Transverse colon (tissue), 4 donors: ENCODE measurements around the gene EDARADD. TPM values are rescaled to one million over a fixed set of nuclear protein-coding genes. Genes with fewer than 3 reads are reported as not detected.

Source experiments
- DNase-seq: peaks from one replicate; pipeline ENCODE4 v3.0.0-alpha.2; 2019
- H3K27ac ChIP-seq, 4 donors: fragments of 200-600 bp; sonication (generic); 2 replicates each; pipeline ENCODE4 v1.5.1; 2016 to 2018; ENCODE audit warnings: inconsistent platforms in 4 of 4
- H3K27me3 ChIP-seq: fragments of 200-600 bp; sonication (generic); 2 replicates; pipeline ENCODE4 v1.5.1; 2017; ENCODE audit warnings: inconsistent platforms
- H3K36me3 ChIP-seq, 4 donors: fragments of 200-600 bp; sonication (generic); 2 replicates each; pipeline ENCODE4 v1.5.1; 2017 to 2019; ENCODE audit warnings: inconsistent platforms in 4 of 4
- H3K4me1 ChIP-seq, 4 donors: fragments of 200-600 bp; sonication (generic); 2 replicates each; pipeline ENCODE4 v1.5.1; 2017 to 2020; ENCODE audit warnings: inconsistent platforms in 4 of 4
- H3K4me3 ChIP-seq, 4 donors: fragments of 200-600 bp; sonication (generic); 1 replicate in 1 of 4; 2 replicates in 3 of 4; pipeline versions ENCODE4 v1.5.1 to v1.6.1; 2017 to 2019; ENCODE audit warnings: inconsistent platforms in 4 of 4
- H3K9me3 ChIP-seq, 2 donors: fragments of 200-600 bp; sonication (generic); 2 replicates each; pipeline ENCODE4 v1.5.1; 2017 to 2019; ENCODE audit warnings: inconsistent platforms in 2 of 2
- CTCF ChIP-seq, 5 experiments: fragments of 200-600 bp in 3 of 5; fragments of 450-650 bp in 2 of 5; sonication (generic) in 3 of 5; IDR thresholded peaks; 1 replicate in 2 of 5; 2 replicates in 3 of 5; pipeline ENCODE4 v1.5.1; 2016 to 2017; ENCODE audit warnings: antibody characterized with exemption in 5 of 5, inconsistent platforms in 3 of 5, mild to moderate bottlenecking in 2 of 5, moderate library complexity in 1 of 5
- EP300 ChIP-seq: sonication (generic); formaldehyde crosslinking; IDR thresholded peaks from one replicate; pipeline ENCODE4 v1.6.1; 2017; ENCODE audit warnings: antibody characterized with exemption, low read depth
- POLR2A ChIP-seq: fragments of 450-650 bp; IDR thresholded peaks from one replicate; pipeline ENCODE4 v1.6.1; 2016; ENCODE audit warnings: antibody characterized with exemption, mild to moderate bottlenecking, moderate library complexity
- POLR2AphosphoS5 ChIP-seq, 3 donors: sonication (generic); formaldehyde crosslinking; IDR thresholded peaks; one replicate each; pipeline ENCODE4 v1.6.1; 2016; ENCODE audit warnings: antibody characterized with exemption in 3 of 3
- WGBS, 2 donors: methylation state at CpG; one replicate each; pipeline ENCODE4 v1.1.5; 2018; ENCODE audit warnings: low coverage in 1 of 2; 5-methylcytosine and 5-hydroxymethylcytosine counted together
- in situ Hi-C, 4 donors: fragments of 200-750 bp; cut with MboI; loops; one replicate each; pipeline versions ENCODE4 v1.15.0 to v1.15.1; 2017; ENCODE audit warnings: low sequenced_read_pairs in 3 of 4, low pct_ligation_motif_present in 1 of 4, low pct_unique_long_range_greater_than_20kb in 1 of 4
- intact Hi-C: fragments of 100-400 bp; cut with DNase I; formaldehyde crosslinking; loops from one replicate; pipeline ENCODE4 v1.15.1; 2023; ENCODE audit warnings: low total_unique reads
- total RNA-seq, 4 donors: library from RNA; depleted of rRNA; stranded (reverse); fragments of >200 nt; gene quantifications; one replicate each; pipeline ENCODE4 v1.1.0, GENCODE V29; 2016

Gene EDARADD
- total RNA-seq, 4 donors from 2014 or later = 0.27 to 0.79 TPM; not detected in 2

DNA sequence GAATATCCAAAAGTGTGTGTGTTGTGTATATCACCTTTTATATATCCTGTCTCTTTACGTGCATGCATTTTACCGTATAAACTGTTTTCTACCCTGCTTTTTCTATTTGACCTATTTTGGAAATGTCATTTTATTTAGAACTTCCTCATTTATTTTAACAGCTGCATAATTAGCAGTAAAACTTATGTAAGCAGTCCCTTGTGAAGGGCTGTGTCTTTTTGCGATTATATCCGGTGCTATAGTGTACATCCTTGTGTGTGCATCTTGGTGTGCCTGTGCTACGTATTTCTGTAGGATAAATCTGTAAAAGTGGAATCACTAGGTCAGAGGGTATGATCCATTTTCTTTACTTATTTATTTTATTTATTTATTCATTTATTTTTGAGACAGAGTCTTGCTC, 136.9 kb downstream of the EDARADD start:
- Histone ChIP-seq H3K27ac (peak overlapping the region in 2 of 4 donors; percentile 24 to 42), H3K4me1 (peaks cover 0 to 18% (median 12%) of the 10 kb centered on the region in 4 donors), H3K9me3 (no peaks in the 10 kb centered on the region), H3K27me3 (no peaks in the 10 kb centered on the region), H3K4me3 (no peak overlapping the region), H3K36me3 (peaks cover 0 to 8% (median 3%) of the 10 kb centered on the region in 4 donors)
- TF ChIP-seq POLR2A (no peak), CTCF (IDR thresholded peaks at IDR 0.05) (no peak), EP300 (no peak), POLR2AphosphoS5 (IDR thresholded peaks at IDR 0.05) (no peak)
- intact Hi-C loops (no loop called here), in situ Hi-C loops (no loop called here)
- no peak for DNase-seq
- 58 to 66% methylated on average over 5 of the region's 5 CpGs for WGBS, 2 donors

GRCh38 chr1:236532850-236533249, 138.8 kb downstream of the EDARADD start:
- no peaks in the 10 kb centered on the region for H3K9me3 ChIP-seq
- no peak for DNase-seq
- peaks cover 0 to 3% (median 0%) of the 10 kb centered on the region in 4 donors for H3K36me3 ChIP-seq
- in situ Hi-C loops = no loop called here
- TF ChIP-seq POLR2A (no peak), EP300 (no peak), CTCF (IDR thresholded peaks at IDR 0.05) (no peak), POLR2AphosphoS5 (IDR thresholded peaks at IDR 0.05) (no peak)
- no peak overlapping the region for H3K4me3 ChIP-seq
- 88 to 95% methylated on average over 4 of the region's 4 CpGs for WGBS, 2 donors
- H3K4me1 ChIP-seq = peaks cover 0 to 18% (median 12%) of the 10 kb centered on the region in 4 donors
- no peak overlapping the region for H3K27ac ChIP-seq
- H3K27me3 ChIP-seq = no peaks in the 10 kb centered on the region
- intact Hi-C loops = no loop called here

DNA sequence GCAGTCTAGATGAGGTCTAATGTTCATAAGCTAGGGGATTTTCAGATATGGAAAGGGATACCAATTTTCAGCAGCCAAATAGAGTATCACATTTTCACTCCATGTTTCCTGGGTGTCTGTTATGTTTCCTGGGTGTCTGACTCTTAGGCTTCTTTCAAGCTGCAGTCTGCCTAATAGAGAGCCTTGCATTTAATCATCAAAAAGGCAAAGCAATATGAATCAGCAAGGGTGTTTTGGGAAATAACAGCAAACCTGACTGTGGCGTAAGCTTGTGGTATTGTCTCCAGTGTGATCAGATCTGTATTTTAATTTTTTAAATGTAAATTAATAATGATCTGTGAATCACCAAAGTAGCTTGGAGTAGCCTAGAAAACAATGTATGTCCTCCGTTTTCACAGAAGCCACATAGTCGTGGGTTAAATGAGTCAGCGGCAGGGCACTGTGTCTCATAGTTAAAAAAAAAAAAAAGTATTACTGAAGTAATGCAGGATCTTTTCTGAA, 140.1 kb downstream of the EDARADD start:
- Histone ChIP-seq H3K27ac (no peak overlapping the region), H3K36me3 (peaks cover 0 to 5% (median 1%) of the 10 kb centered on the region in 4 donors), H3K4me3 (no peak overlapping the region), H3K27me3 (no peaks in the 10 kb centered on the region), H3K4me1 (peaks cover 0 to 18% (median 12%) of the 10 kb centered on the region in 4 donors), H3K9me3 (no peaks in the 10 kb centered on the region)
- no peak for TF ChIP-seq POLR2A
- no peak for TF ChIP-seq POLR2AphosphoS5 (IDR thresholded peaks at IDR 0.05)
- no peak for TF ChIP-seq CTCF (IDR thresholded peaks at IDR 0.05)
- TF ChIP-seq EP300 = no peak
- DNase-seq = no peak
- WGBS, 2 donors = 63 to 70% methylated on average over 3 to 4 of the region's 4 CpGs
- in situ Hi-C loops (no loop called here), intact Hi-C loops (no loop called here)

Other genes starting within 250 kb of the EDARADD start
- 10 to 100 TPM in 1 of 4 donors, 1 to 10 TPM in 3; 4.6 to 15.7 (median 8.5) TPM for gene ERO1B, start 112.3 kb upstream of the EDARADD start, total RNA-seq
- gene LGALS8, start 129.7 kb downstream of the EDARADD start, total RNA-seq = 10 to 100 TPM; 38.2 to 88.1 (median 59.3) TPM
- 10 to 100 TPM in 3 of 4 donors, 1 to 10 TPM in 1; 9.4 to 15.7 (median 13.2) TPM for gene HEATR1, start 210.2 kb downstream of the EDARADD start, total RNA-seq